Gastroesophageal sphincter (tissue), 4 donors: ENCODE measurements around the gene LCNL1. TPM values are rescaled to one million over a fixed set of nuclear protein-coding genes. Genes with fewer than 3 reads are reported as not detected.
"Not testable (repeated sequence)": the region's sequence is repeated elsewhere in the genome, so short reads cannot be mapped to it uniquely, and the experiment has no call there.

Source experiments
- ATAC-seq: fragments of 150-250 bp; one replicate; pipeline ENCODE4 v1.9.1; 2016; ENCODE audit warnings: mild to moderate bottlenecking, moderate library complexity
- H3K27ac ChIP-seq, 4 donors: fragments of 200-600 bp; sonication (generic) in 3 of 4; 1 replicate in 3 of 4; 2 replicates in 1 of 4; pipeline ENCODE4 v1.5.1; 2016 to 2019
- H3K27me3 ChIP-seq: fragments of 200-600 bp; sonication (generic); one replicate; pipeline ENCODE4 v1.5.1; 2019
- H3K36me3 ChIP-seq, 2 donors: fragments of 200-600 bp; sonication (generic); one replicate each; pipeline ENCODE4 v1.5.1; 2019; ENCODE audit warnings: control low read depth in 1 of 2
- H3K4me1 ChIP-seq, 3 donors: fragments of 200-600 bp; sonication (generic); 1 replicate in 2 of 3; 2 replicates in 1 of 3; pipeline ENCODE4 v1.5.1; 2016 to 2019; ENCODE audit warnings: control low read depth in 2 of 3
- H3K4me3 ChIP-seq, 2 donors: fragments of 200-600 bp; sonication (generic); one replicate each; pipeline ENCODE4 v1.5.1; 2019; ENCODE audit warnings: mild to moderate bottlenecking in 1 of 2, moderate library complexity in 1 of 2
- H3K9me3 ChIP-seq, 3 donors: fragments of 200-600 bp; sonication (generic); one replicate each; pipeline ENCODE4 v1.5.1; 2017 to 2019; ENCODE audit warnings: control low read depth in 2 of 3
- EP300 ChIP-seq: sonication (generic); formaldehyde crosslinking; IDR thresholded peaks from one replicate; pipeline ENCODE4 v1.6.1; 2017; ENCODE audit warnings: antibody characterized with exemption, mild to moderate bottlenecking
- POLR2A ChIP-seq, 2 donors: fragments of 450-650 bp; IDR thresholded peaks; one replicate each; pipeline ENCODE4 v1.6.1; 2017; ENCODE audit warnings: antibody characterized with exemption in 2 of 2, mild to moderate bottlenecking in 2 of 2, moderate library complexity in 1 of 2
- POLR2AphosphoS5 ChIP-seq: sonication (generic); formaldehyde crosslinking; IDR thresholded peaks from one replicate; pipeline ENCODE4 v1.6.1; 2017; ENCODE audit warnings: antibody characterized with exemption
- WGBS, 2 donors: methylation state at CpG; one replicate each; pipeline ENCODE4 v1.1.5; 2018; ENCODE audit warnings: low coverage in 1 of 2; 5-methylcytosine and 5-hydroxymethylcytosine counted together
- total RNA-seq, 4 donors: library from RNA; depleted of rRNA; stranded (reverse); fragments of >200 nt; gene quantifications; one replicate each; pipeline ENCODE4 v1.1.0, GENCODE V29; 2016
- TF ChIP-seq, protein P1 (sequence below), 4 experiments: fragments of 200-600 bp in 2 of 4; fragments of 450-650 bp in 2 of 4; sonication (generic) in 1 of 4; IDR thresholded peaks; one replicate each; pipeline ENCODE4 v1.5.1; 2017 to 2019; ENCODE audit warnings: antibody characterized with exemption in 4 of 4, mild to moderate bottlenecking in 2 of 4, moderate library complexity in 2 of 4

Gene LCNL1
- total RNA-seq, 4 donors from 2014 or later: 0.40 TPM; not detected in 2

DNA sequence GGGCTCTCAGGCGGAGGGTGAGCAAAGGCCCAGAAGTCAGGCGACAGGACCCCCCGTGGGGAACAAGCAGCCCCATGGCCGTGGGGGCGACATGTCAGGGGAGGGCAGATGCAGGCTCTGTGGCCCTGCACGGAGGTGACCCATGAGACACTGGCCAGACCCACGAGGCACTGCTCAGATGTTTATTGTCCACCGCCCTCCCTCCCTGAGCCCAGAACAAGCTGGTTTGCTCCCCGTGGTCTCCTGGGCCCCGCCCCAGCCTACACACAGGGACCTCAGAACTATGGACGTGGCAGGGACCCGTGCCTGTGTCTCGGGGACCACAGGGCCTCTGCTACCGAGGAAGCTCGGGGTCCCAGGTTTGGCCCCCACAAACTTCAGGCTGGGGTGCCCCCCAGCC lies 47.2 kb downstream of the LCNL1 start:
- no peak for ATAC-seq
- no peaks in the 10 kb centered on the region for H3K36me3 ChIP-seq
- H3K27ac ChIP-seq: no peak overlapping the region
- H3K27me3 ChIP-seq: peaks cover 8% of the 10 kb centered on the region
- TF ChIP-seq, protein P1, sequence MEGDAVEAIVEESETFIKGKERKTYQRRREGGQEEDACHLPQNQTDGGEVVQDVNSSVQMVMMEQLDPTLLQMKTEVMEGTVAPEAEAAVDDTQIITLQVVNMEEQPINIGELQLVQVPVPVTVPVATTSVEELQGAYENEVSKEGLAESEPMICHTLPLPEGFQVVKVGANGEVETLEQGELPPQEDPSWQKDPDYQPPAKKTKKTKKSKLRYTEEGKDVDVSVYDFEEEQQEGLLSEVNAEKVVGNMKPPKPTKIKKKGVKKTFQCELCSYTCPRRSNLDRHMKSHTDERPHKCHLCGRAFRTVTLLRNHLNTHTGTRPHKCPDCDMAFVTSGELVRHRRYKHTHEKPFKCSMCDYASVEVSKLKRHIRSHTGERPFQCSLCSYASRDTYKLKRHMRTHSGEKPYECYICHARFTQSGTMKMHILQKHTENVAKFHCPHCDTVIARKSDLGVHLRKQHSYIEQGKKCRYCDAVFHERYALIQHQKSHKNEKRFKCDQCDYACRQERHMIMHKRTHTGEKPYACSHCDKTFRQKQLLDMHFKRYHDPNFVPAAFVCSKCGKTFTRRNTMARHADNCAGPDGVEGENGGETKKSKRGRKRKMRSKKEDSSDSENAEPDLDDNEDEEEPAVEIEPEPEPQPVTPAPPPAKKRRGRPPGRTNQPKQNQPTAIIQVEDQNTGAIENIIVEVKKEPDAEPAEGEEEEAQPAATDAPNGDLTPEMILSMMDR (IDR thresholded peaks at IDR 0.05): no peak
- no peak for TF ChIP-seq POLR2AphosphoS5
- no peak for TF ChIP-seq POLR2A (IDR thresholded peaks at IDR 0.05)
- no peak for TF ChIP-seq EP300
- 80% methylated on average over 1 of the region's 15 CpGs; no CpG with 5 or more reads in 1 of the 2 donors for WGBS, 2 donors
- no peak overlapping the region for H3K4me3 ChIP-seq
- peaks cover 0 to 51% (median 29%) of the 10 kb centered on the region in 3 donors for H3K4me1 ChIP-seq
- no peaks in the 10 kb centered on the region for H3K9me3 ChIP-seq

DNA sequence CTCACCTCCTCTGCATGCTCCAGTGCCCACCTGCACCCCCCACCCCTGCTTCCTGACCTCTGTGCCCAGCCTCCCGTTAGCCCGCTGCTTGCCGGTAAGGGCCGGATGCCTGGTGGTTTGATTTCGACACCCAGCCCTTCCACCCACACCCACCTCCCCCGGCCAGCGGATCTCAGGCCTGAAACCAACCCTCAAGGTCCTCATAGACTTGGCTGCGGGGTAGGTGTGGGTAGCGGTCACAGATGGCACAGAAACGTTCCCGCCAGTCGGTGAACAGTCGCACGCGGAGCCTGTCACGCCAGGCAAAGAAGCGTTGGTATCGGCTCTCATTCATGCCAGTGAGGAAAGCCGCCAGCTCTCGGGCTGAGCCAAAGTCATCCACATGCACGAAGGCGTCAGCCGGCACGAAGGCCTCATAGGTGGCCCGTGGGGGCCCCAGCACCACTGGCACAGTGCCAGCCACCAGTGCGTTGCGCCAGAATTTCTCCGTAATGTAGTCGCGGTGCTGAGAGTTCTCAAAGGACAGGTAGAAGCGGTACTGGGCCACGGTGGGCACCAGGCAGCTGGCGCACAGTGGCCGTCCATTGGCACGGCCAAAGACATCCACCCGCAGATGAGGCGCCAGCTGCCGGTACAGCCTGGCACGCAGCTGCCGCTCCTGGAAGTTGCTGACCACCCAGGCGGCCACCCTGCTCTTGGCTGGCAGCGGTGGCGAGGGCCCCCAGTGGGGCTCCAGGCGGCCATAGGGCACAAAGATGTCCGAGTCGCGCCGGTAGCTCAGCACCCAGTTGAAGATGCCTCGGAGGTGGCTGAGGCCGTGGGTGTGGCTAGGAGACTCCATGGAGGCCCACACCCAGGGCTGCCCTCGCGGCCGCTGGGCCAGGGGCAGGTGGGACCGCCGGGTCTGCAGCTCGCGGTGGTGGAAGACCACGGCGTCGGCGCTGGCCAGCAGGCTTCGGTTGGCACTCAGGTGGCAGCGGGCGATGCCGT lies 48.0 kb downstream of the LCNL1 start:
- Histone ChIP-seq H3K4me1 (peaks cover 0 to 51% (median 35%) of the 10 kb centered on the region in 3 donors), H3K36me3 (no peaks in the 10 kb centered on the region), H3K27ac (no peak overlapping the region), H3K27me3 (peaks cover 16% of the 10 kb centered on the region), H3K4me3 (no peak overlapping the region), H3K9me3 (no peaks in the 10 kb centered on the region)
- no peak for ATAC-seq
- TF ChIP-seq EP300 (no peak), POLR2AphosphoS5 (no peak)
- TF ChIP-seq, protein P1 (IDR thresholded peaks at IDR 0.05): no peak
- 40 to 94% methylated on average over 1 to 25 of the region's 65 CpGs for WGBS, 2 donors

DNA sequence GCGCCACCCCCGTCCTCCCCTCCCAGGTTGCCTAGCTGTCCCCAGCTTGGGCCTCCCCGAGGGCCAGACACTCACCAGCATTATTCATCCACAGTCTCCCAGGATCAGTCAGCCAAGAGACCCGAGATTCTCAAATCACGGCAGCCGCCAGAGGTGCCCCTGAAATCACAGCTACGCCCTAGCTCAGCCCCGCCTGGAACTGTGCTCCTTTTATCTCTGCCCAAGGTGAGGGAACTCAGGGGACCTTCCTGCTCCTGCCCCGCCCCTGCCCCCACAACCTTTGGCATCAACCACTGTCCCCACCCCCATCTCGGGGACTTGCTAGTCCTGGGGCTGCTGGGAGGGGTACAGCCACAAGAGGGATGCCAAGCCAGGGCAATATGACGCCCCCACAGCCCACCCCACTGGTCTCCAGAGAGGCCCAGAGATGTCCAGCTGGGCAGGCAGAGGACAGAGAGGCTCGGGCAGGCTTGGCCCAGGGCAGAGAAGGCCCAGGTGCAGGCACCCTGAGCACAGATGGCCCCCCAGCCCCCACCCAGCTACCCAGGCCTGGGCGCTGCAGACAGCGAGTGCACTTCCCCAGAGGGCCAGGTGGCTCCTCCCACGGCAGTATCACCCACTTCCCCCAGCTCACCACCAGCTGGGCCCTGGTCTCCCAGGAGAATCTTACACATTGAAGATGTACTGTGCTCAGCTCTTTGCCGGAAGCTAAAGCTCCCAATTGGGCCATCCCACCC lies 49.3 kb downstream of the LCNL1 start, which contains the start of gene FUT7:
Gene FUT7, minus strand, starts transcription at position 185 of the 737 bp plus-strand sequence. Its CDS starts 97 bp downstream, at position 88.
- Histone ChIP-seq H3K9me3 (no peaks in the 10 kb centered on the region), H3K4me1 (peaks cover 0 to 41% (median 31%) of the 10 kb centered on the region in 3 donors), H3K4me3 (no peak within 1 kb of the TSS), H3K36me3 (no peaks in the 10 kb centered on the region), H3K27ac (no peak within 1 kb of the TSS), H3K27me3 (peaks cover 16% of the 10 kb centered on the region)
- TF ChIP-seq EP300 (no peak), POLR2A (IDR thresholded peaks at IDR 0.05) (no peak), POLR2AphosphoS5 (no peak)
- TF ChIP-seq, protein P1 (IDR thresholded peaks at IDR 0.05): no peak
- no CpG with 5 or more reads among the region's 16 CpGs for WGBS, 2 donors
- ATAC-seq: no peak

DNA sequence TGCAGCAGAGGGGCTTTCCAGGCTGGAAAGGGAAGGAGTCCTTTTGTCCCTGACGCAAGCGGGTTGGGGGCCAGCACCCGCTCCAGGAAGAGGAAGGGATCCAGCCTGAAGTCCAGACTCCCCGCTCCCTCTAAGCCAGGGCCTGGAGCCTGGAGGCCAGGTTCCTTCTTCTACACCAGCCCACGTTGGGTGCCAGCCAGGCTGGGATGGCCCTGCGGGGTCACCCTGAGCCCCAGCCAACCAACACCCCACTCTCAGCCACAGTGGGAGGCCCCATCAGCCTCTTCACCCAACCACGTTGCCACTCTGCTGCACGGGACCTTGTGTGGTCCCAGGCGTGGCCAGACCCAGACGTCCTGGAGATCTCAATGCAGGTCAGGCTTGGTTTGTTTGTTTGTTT lies 50.1 kb downstream of the LCNL1 start:
- ATAC-seq: peak; percentile 31
- WGBS, 2 donors: 43 to 65% methylated on average over 2 to 5 of the region's 10 CpGs
- peak overlapping the region in 1 of 2 donors; percentile 26 for H3K4me3 ChIP-seq

DNA sequence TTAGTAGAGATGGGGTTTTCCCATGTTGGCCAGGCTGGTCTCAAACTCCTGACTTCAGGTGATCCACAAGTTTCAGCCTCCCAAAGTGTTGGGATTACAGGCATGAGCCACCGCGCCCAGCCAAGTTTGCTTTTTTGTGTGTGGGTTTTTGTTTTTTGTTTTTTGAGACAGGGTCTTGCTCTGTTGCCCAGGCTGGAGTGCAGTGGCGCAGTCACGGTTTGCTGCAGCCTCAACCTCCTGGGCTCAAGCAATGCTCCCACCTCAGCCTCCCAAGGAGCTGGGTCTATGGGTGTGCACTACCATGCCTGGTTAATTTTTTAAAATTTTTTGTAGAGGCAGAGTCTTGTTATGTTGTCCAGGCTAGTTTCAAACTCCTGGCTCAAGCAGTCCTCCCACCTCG lies 50.7 kb downstream of the LCNL1 start:
- ATAC-seq, H3K27ac ChIP-seq, H3K9me3 ChIP-seq: not testable (repeated sequence)
- H3K4me3 ChIP-seq: peak overlapping the region in 1 of 2 donors; percentile 26
- peaks cover 0 to 14% of the 10 kb centered on the region in 2 donors for H3K36me3 ChIP-seq
- H3K27me3 ChIP-seq: peaks cover 16% of the 10 kb centered on the region
- peaks cover 0 to 32% (median 24%) of the 10 kb centered on the region in 3 donors for H3K4me1 ChIP-seq
- WGBS, 2 donors: 83 to 84% methylated on average over 1 to 4 of the region's 5 CpGs

More for the DNA sequence above, 50.1 kb downstream of the LCNL1 start:
- TF ChIP-seq, protein P1 (IDR thresholded peaks at IDR 0.05): no peak
- TF ChIP-seq EP300: no peak
- peak in 1 of 2 donors; percentile 7 for TF ChIP-seq POLR2A (IDR thresholded peaks at IDR 0.05)
- Histone ChIP-seq H3K36me3 (peaks cover 0 to 8% of the 10 kb centered on the region in 2 donors), H3K27me3 (peaks cover 16% of the 10 kb centered on the region), H3K9me3 (no peaks in the 10 kb centered on the region), H3K27ac (no peak overlapping the region), H3K4me1 (peaks cover 0 to 34% (median 25%) of the 10 kb centered on the region in 3 donors)
